Heart left ventricle (tissue), 16 donors: ENCODE measurements around the gene IPO8. TPM values are rescaled to one million over a fixed set of nuclear protein-coding genes. Genes with fewer than 3 reads are reported as not detected.
"Not testable (repeated sequence)": the region's sequence is repeated elsewhere in the genome, so short reads cannot be mapped to it uniquely, and the experiment has no call there.

Source experiments
- ATAC-seq, 4 donors: fragments of 200-7000 bp; cut with Tn5 transposase; one replicate each; pipeline ENCODE4 v1.9.1; 2020 to 2022; ENCODE audit warnings: moderate library complexity in 4 of 4, mild to moderate bottlenecking in 3 of 4, moderate number of reproducible peaks in 1 of 4
- DNase-seq, 5 donors: peaks; one replicate each; pipeline ENCODE4 v3.0.0-alpha.2; 2020
- H3K27ac ChIP-seq, 12 donors: fragments of 200-600 bp; sonication (generic) in 4 of 12; one replicate each; pipeline versions ENCODE4 v1.5.0 to v1.8.0; 2016 to 2022; ENCODE audit warnings: mild to moderate bottlenecking in 2 of 12
- H3K27me3 ChIP-seq, 9 donors: fragments of 200-600 bp; sonication (generic) in 2 of 9; one replicate each; pipeline versions ENCODE4 v1.5.1 to v1.8.0; 2016 to 2022; ENCODE audit warnings: mild to moderate bottlenecking in 3 of 9
- H3K36me3 ChIP-seq, 9 donors: fragments of 200-600 bp; sonication (generic) in 2 of 9; one replicate each; pipeline versions ENCODE4 v1.5.0 to v1.8.0; 2018 to 2022; ENCODE audit warnings: mild to moderate bottlenecking in 2 of 9
- H3K4me1 ChIP-seq, 12 donors: fragments of 200-600 bp; sonication (generic) in 4 of 12; one replicate each; pipeline versions ENCODE4 v1.5.0 to v1.8.0; 2016 to 2022; ENCODE audit warnings: mild to moderate bottlenecking in 3 of 12
- H3K4me3 ChIP-seq, 12 donors: fragments of 200-600 bp; sonication (generic) in 4 of 12; one replicate each; pipeline versions ENCODE4 v1.5.0 to v1.8.0; 2017 to 2022; ENCODE audit warnings: mild to moderate bottlenecking in 9 of 12, moderate library complexity in 4 of 12
- H3K9me3 ChIP-seq, 12 donors: fragments of 200-600 bp; sonication (generic) in 4 of 12; one replicate each; pipeline versions ENCODE4 v1.5.0 to v1.8.0; 2016 to 2022; ENCODE audit warnings: mild to moderate bottlenecking in 1 of 12
- POLR2A ChIP-seq, 2 donors: fragments of 450-650 bp; IDR thresholded peaks; one replicate each; pipeline ENCODE4 v1.6.1; 2017; ENCODE audit warnings: antibody characterized with exemption in 2 of 2, mild to moderate bottlenecking in 2 of 2, moderate library complexity in 2 of 2
- WGBS, 4 donors: extraction: QIAGEN DNeasy Blood & Tissue Kit in 2 of 4; methylation state at CpG; one replicate each; pipeline versions ENCODE4 v1.1.5 to v1.1.7; 2013 to 2018; 5-methylcytosine and 5-hydroxymethylcytosine counted together
- intact Hi-C, 10 donors: fragments of 100-400 bp; cut with DNase I; formaldehyde crosslinking; loops; one replicate each; pipeline versions ENCODE4 v1.11.1 to v1.14.2; 2022
- polyA plus RNA-seq, 2 donors: library from polyadenylated mRNA; stranded (reverse); fragments of 200-250 nt; gene quantifications; one replicate each; pipeline ENCODE4 v1.2.3, GENCODE V29; 2013
- total RNA-seq, 9 donors: library from RNA; depleted of rRNA in 2 of 9; stranded (reverse); fragments of >200 nt in 2 of 9; fragmentation: NEBNext Ultra II Directional in 3 of 9; extraction: Animal tissue kit (Norgen Biotek cat#: 25700) in 3 of 9; gene quantifications; one replicate each; pipeline versions ENCODE4 v1.1.0 to v1.2.4, GENCODE V29; 2016 to 2023
- TF ChIP-seq, protein P1 (sequence below), 12 donors: fragments of 200-600 bp; sonication (generic) in 4 of 12; IDR thresholded peaks; one replicate each; pipeline versions ENCODE4 v1.5.0 to v1.8.0; 2018 to 2022; ENCODE audit warnings: antibody characterized with exemption in 12 of 12, mild to moderate bottlenecking in 5 of 12
- donor health status: ischemic (EF 13 %, LVEDD 7.1; RV severe dilation, severe dysfunction).
- donor health status: healthy with polysubstance abuse.
- donor health status: DM: no; HTN: yes; CAD: no.
- donor health status: DM: no; HTN: no; CAD: no.
- donor health status: ischemic (EF 25% LVEDD 6.9; RV normal size, moderate dysfunction).
- donor health status: ischemic (EF 25% LVEDD 5.7; RV mildly dilated, moderate dysfunction).
- donor health status: healthy.
- donor health status: DM: yes; HTN: yes; CAD: no.
- donor health status: ischemic (EF 35%, LVEDD 5.7; RV mildly dilated, moderate dysfunction).
- donor health status: nonischemic (EF 11% LVEDD 7.7; RV severe dilation, severe dysfunction).
- donor health status: DM: yes; HTN: yes; CAD: no.
- donor health status: PGD.
- donor health status: ischemic (EF 29% LVEDD 5.4; RV normal size, mild dysfunction).
- donor health status: nonischemic (EF 23%, LVEDD 6.1; RV moderate dilation, normal function).

The IPO8 gene
- total and polyA plus RNA-seq, 11 donors = 6.1 to 37.2 (median 25.8) TPM

DNA sequence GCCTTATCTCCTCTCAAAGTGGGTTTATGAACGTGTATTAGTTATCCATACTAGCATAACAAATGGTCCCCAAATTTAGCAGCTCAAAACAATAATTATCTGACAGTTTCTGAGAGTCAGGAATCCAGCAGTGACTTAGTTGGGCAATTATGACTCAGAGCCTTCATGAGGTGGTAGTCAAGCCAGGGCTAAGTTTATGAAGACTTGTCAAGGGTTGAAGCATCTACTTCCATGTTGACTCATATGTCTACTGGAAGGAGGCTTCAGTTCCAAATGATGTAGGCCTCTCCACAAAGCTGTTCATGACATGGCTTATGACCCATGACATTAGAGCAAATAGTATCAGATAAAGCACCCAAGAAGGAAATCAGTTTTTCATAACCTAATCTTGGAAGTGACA, 73.2 kb downstream of the IPO8 start:
- no peaks in the 10 kb centered on the region for H3K27me3 ChIP-seq
- H3K36me3 ChIP-seq = peaks cover 0 to 1% (median 0%) of the 10 kb centered on the region in 9 donors
- ATAC-seq (no peak), DNase-seq (no peak)
- no peak overlapping the region for H3K4me3 ChIP-seq
- no peak for TF ChIP-seq POLR2A (IDR thresholded peaks at IDR 0.05)
- TF ChIP-seq, protein P1, sequence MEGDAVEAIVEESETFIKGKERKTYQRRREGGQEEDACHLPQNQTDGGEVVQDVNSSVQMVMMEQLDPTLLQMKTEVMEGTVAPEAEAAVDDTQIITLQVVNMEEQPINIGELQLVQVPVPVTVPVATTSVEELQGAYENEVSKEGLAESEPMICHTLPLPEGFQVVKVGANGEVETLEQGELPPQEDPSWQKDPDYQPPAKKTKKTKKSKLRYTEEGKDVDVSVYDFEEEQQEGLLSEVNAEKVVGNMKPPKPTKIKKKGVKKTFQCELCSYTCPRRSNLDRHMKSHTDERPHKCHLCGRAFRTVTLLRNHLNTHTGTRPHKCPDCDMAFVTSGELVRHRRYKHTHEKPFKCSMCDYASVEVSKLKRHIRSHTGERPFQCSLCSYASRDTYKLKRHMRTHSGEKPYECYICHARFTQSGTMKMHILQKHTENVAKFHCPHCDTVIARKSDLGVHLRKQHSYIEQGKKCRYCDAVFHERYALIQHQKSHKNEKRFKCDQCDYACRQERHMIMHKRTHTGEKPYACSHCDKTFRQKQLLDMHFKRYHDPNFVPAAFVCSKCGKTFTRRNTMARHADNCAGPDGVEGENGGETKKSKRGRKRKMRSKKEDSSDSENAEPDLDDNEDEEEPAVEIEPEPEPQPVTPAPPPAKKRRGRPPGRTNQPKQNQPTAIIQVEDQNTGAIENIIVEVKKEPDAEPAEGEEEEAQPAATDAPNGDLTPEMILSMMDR (IDR thresholded peaks at IDR 0.05) = no peak
- H3K27ac ChIP-seq = no peak overlapping the region
- intact Hi-C loops = no loop called here
- no peaks in the 10 kb centered on the region for H3K9me3 ChIP-seq
- WGBS, 4 donors = 90 to 95% (median 91%) methylated on average over 1 of the region's 1 CpG
- H3K4me1 ChIP-seq = no peaks in the 10 kb centered on the region

DNA sequence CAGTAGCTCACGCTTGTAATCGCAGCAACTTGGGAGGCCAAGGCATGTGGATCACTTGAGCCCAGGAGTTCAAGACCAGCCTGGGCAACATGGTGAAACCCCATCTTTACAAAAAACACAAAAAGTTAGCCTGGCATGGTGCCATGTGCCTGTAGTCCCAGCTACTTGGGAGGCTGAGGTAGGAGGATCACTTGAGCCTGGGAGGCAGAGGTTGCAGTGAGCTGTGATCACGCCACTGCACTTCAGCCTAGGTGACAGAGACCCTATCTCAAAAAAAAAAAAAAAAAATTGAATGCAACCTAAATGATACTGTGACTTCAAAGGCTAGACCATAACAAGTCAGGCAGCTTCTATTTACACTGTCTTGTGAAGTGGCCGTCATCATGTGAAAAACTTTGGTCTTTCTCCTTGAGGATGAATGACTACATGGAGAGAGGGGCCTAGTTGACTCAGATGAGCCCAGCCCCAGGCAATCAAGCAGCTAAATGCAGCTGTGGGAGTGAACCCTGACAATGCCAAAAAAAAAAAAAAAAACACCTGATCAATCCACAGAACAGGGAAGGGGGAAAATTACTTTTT, 73.9 kb downstream of the IPO8 start:
- H3K4me1 ChIP-seq, H3K27ac ChIP-seq, H3K9me3 ChIP-seq, H3K27me3 ChIP-seq, ATAC-seq, H3K36me3 ChIP-seq, DNase-seq, H3K4me3 ChIP-seq, intact Hi-C loops: not testable (repeated sequence)
- 96 to 99% (median 97%) methylated on average over 4 of the region's 4 CpGs for WGBS, 4 donors

DNA sequence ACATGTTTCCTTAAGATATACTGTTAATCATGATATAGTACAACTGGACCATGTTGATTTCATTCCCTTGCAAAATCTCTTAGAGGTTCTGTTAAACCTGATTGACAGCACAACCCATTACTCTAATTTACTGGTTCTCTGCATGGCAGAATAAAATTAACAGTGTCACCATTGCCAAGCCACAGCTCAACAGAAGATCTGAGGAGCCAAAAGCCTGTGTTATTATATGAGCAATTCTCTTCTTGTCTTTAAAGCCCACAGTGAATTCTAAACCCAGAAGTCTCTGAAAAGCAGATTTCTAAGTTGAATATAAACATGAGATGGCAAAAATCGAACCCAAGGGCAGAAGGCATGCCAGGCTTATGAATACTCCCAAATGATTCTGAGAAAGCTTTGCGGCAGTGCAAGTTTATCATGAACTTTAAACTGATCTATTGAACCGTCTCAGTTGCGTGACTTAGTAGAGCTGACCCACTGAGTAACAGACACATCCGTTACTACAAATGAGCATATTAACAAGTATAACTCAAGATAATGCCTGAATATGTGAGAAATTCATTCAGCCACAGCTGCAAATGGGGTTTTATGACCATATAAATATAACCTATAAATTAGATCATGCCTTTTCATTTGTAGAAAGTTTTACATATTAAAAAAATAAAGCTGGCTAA, 78.2 kb downstream of the IPO8 start:
- intact Hi-C loops = no loop called here
- no peaks in the 10 kb centered on the region for H3K27me3 ChIP-seq
- H3K36me3 ChIP-seq = no peaks in the 10 kb centered on the region
- TF ChIP-seq POLR2A (IDR thresholded peaks at IDR 0.05) = no peak
- TF ChIP-seq, protein P1 (IDR thresholded peaks at IDR 0.05) = no peak
- no peak overlapping the region for H3K27ac ChIP-seq
- WGBS, 4 donors = 89 to 90% (median 89%) methylated on average over 5 of the region's 5 CpGs
- no peaks in the 10 kb centered on the region for H3K9me3 ChIP-seq
- H3K4me1 ChIP-seq = peaks cover 0 to 5% (median 0%) of the 10 kb centered on the region in 12 donors
- no peak for ATAC-seq
- no peak for DNase-seq
- no peak overlapping the region for H3K4me3 ChIP-seq

DNA sequence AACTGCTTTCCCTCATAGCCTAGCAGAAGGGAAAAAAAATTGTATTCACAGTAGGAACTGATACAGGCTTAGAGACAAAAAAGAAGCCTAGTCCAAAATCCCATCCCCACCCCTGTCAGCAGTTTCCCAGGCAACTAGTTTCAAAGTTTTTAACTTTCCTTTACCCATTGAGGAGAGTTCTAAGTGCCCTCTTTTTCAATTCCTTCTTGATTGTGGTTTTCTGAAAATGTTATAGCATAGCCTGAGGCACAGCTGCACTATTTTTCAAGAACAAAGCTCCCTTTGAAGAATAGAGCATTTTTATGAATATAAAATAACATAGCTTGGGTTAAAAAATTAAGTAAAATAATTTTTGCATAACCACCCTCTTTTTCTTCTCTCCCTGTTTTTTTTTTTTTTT, 81.6 kb downstream of the IPO8 start:
- no peaks in the 10 kb centered on the region for H3K36me3 ChIP-seq
- H3K4me1 ChIP-seq = peaks cover 0 to 5% (median 0%) of the 10 kb centered on the region in 12 donors
- no peak overlapping the region for H3K27ac ChIP-seq
- intact Hi-C loops = no loop called here
- no peak overlapping the region for H3K4me3 ChIP-seq
- ATAC-seq (no peak), DNase-seq (no peak)
- H3K27me3 ChIP-seq = no peaks in the 10 kb centered on the region
- no peak for TF ChIP-seq POLR2A (IDR thresholded peaks at IDR 0.05)
- TF ChIP-seq, protein P1 (IDR thresholded peaks at IDR 0.05) = no peak
- peaks cover 0 to 7% (median 0%) of the 10 kb centered on the region in 12 donors for H3K9me3 ChIP-seq
